GM19035 (cell line): ENCODE data around the gene NLK.
"Not testable (repeated sequence)": the region's sequence is repeated elsewhere in the genome, so short reads cannot be mapped to it uniquely, and the experiment has no call there.

Experiments
- ATAC-seq: cut with Tn5 transposase; IDR thresholded peaks from one replicate; pipeline ENCODE4 v1.9.1; 2021; ENCODE audit not compliant: unreplicated experiment

NLK gene

GRCh38 chr17:28228109-28228840 is 185.8 kb downstream of the NLK start:
- no peak for ATAC-seq

GRCh38 chr17:28228986-28229729 is 186.7 kb downstream of the NLK start:
- ATAC-seq, result no peak

GRCh38 chr17:28230011-28230410 is 187.5 kb downstream of the NLK start:
- no peak for ATAC-seq

DNA sequence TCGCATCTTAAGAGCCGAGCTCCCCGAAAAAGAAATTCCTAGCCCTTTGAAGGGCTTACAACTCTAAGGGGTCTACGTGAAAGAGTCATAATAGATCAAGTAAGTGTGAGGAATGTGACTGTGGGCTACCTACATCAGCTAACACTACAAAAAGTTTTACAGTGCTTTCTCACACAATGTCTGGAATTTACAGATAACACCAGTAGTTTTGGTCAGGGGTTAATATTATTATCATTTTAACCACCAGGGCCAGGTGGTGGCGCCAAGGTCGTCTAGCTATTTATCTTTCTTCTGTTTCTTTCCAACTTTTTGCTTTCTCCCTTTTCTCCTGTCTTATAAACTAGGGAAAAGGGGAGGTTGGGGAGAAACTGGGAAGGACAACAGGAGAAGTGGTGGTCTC is 188.1 kb downstream of the NLK start:
- not testable (repeated sequence) for ATAC-seq

- not testable (repeated sequence) for ATAC-seq
Observed at GRCh38 chr17:28231624-28232023, 189.1 kb downstream of the NLK start.

DNA sequence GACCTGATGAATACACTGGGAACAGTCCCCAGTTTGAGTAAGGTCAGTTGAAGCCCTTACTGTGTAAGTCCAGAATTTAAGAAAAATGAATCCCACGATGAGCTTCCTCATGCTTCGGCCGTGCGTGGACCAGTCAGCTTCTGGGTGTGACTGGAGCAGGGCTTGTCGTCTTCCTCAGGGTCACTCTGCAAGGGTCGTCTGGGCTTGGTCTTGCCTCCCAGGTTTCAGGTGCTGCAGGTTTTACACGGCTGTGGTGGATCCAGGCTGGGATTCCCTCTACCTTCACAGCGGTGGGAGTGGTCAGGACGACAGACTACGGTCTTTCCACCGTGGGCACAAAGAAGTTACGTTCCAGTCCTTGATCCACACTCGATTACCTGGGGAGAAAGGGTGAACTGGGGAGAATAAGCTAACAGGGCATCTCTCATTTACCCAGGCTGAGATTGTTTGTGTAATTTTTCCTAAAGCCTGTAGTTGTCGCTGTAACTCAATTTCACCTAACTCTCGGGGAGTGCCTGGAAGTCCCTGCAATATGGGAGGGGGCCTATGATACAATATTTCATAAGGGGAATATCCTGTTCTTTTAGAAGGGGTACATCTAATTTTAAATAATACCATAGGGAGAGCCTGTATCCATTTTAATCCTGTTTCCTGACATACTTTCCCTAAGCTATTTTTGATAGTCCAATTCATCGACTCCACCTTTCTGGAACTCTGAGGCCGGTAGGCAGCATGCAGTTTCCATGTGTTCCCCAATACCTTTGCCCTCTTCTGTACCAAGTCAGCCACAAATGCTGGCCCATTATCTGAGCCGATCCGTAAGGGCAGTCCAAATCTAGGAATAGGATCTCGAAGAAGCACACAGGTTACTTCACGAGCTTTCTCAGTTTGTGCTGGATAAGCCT is 190.7 kb downstream of the NLK start:
- not testable (repeated sequence) for ATAC-seq

DNA sequence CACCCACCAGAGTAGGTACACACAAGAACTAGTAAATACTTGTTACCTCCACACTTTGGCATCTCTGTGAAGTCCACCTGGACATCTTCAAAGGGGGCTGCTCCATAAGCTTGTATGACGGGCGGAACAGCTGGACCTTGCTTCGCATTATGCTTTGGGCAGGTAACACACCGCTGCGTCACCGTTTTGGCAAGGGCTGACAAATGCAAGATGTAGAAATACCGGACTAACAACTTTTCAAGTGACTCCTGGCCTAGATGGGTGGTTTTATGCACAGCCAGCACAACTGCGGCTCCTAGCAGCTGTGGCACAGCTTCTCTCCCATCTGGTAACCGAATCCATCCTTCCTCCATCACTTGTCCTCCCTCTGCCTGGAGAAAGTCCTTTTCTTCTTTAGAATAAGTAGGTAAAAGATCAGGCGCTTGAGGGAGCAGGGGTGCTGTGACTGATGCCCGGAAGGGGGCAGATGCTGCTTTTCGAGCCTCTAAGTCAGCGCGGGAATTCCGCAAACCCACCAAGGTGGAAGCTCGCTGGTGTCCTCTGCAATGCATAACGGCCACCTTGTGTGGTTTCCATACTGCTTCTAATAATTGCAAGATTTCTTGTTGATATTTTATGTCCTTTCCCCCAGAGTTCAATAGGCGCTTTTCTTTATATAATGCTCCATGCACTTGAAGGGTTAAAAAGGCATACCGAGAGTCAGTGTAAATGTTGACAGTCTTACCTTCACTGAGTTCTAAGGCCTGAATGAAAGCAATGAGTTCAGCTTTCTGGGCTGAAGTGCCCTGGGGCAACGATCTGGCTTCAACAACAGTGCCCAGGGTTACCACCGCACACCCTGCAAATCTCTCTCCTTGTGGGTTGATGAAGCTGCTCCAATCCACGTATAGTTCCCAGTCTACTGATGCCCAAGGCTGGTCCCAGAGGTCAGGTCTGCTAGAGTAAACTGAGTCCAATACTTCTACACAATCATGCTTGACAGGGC is 191.7 kb downstream of the NLK start:
- ATAC-seq, result not testable (repeated sequence)

DNA sequence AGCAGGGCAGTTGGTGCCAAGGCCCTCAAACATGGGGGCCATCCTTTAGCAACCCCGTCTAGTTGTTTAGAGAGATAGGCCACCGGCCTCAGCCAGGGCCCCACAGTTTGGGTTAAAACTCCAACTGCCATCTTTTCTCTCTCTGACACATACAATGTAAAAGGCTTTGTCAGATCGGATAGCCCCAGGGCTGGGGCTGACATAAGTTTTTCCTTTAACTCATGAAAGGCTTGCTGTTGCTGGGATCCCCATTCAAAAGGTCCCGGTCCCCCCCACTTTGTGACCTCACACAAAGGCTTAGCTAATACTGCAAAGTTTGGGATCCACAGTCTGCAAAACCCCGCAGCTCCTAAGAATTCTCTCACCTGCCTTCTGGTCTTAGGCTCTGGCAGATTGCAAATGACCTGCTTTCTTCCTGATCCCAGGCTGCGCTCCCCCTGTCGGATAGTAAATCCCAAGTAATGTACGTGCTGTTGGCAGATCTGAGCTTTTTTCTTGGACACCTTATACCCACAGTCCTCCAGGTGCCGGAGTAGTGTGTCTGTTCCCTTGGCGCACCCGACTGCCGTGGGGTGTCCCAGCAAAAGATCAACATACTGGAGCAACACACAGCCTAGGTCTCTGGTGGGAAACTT is 192.7 kb downstream of the NLK start:
- not testable (repeated sequence) for ATAC-seq

- ATAC-seq, result not testable (repeated sequence)
Observed at GRCh38 chr17:28236033-28236653, 193.7 kb downstream of the NLK start.

GRCh38 chr17:28238547-28239270 is 196.2 kb downstream of the NLK start:
- ATAC-seq, result not testable (repeated sequence)

- ATAC-seq, result no peak
Observed at GRCh38 chr17:28239271-28239624, 196.8 kb downstream of the NLK start.

- no peak for ATAC-seq
Observed at GRCh38 chr17:28240688-28241340, 198.3 kb downstream of the NLK start.

DNA sequence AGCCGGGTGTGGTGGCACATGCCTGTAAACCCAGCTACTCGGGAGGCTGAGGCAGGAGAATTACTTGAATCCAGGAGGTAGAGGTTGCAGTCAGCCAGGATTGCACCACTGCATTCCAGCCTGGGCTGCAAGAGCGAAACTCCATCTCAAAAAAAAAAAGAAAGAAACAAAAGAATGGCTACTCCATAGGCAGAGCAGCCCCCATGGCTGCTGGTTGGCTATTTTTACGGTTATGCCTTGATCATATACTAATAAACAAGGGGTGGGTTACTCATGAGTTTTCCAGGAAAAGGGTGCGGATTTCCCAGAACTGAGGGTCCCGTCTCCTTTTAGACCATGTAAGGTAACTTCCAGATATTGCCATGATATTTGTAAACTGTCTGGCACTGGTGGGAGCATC is 200.3 kb downstream of the NLK start:
- ATAC-seq, result no peak

DNA sequence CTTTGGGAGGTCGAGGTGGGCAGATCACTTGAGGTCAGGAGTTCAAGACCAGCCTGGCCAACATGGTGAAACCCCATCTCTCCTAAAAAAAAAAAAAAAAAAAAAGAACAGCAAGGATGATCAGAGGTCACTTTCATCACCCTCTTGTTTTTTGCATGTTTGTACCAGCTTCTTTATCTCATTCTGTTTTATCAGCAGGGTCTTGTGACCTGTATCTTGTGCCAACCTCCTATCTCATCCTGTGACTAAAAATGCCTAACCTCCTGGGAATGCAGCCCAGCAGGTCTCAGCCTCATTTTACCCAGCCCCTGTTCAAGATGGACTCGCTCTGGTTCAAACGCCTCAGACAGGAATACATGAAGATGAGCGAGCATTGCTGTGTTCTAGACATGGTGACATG is 200.8 kb downstream of the NLK start:
- not testable (repeated sequence) for ATAC-seq

- ATAC-seq, result no peak
Observed at GRCh38 chr17:28244446-28244845, 202.0 kb downstream of the NLK start.
